ENCODE results near the gene PCDHAC1.

DNA sequence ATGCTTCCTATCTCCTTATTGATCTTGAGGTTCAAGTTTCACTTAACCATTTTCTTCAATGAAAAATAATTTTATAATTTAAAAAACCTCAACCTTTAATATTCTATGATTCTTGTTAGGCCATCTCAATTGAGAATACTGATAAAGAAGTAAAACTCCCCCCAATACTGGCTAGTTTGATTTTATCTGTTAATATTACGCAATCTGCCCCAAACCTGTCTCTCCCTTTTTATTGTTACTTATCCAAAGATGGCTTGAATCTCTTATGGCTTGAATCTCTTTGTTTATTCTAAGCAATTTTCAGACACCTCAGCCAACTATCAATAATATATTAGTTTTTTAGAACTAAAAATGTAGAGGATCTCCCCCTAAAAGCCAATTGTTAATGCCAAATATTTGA, 36.1 kb downstream of the PCDHAC1 start:
- no peak for TF ChIP-seq PPARA (CRISPR knock-in tag; IDR thresholded peaks at IDR 0.05; ENCODE audit: borderline replicate concordance)
- TF ChIP-seq TOX (CRISPR knock-in tag; IDR thresholded peaks at IDR 0.05; ENCODE audit: borderline replicate concordance) = no peak
- no peak for TF ChIP-seq GLIS3 (CRISPR knock-in tag; IDR thresholded peaks at IDR 0.05)
- no peak for TF ChIP-seq ZNF70 (CRISPR knock-in tag; IDR thresholded peaks at IDR 0.05)

All from SK-N-SH treated with all-trans-retinoic acid at 6 μM for 48 hours (cell line).